Measurements from ENCODE around the gene TMEM181. TPM values are rescaled to one million over a fixed set of nuclear protein-coding genes. Genes with fewer than 3 reads are reported as not detected.

TMEM181 gene
- polyA plus RNA-seq, 2 of the 4 experiments (the other 2 are of a cell fraction), result 11.6 to 21.1 TPM

DNA sequence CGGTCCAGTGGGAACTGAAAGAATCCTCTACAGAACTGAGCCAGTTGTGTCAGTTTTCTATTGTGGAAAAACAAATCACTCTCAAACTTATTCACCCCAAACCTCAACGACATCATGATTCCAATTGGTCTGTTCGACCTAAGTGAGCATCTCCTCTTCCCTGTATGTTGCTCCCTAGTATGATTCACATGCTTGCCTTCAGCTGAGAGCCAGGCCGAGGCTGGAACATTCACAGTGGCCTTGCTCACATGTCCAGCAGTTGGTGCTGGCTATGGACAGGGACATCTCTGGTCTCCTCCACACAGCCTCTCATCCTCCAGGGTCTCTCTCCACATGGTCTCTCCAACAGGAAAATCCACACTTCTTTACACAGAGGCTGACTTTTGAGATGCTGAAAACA, 28.3 kb upstream of the TMEM181 start:
- Histone ChIP-seq H3K27ac (no peak overlapping the region), H3K9me3 (peaks cover 5% of the 10 kb centered on the region; the same call in 1 of the 3 replicates), H3K4me1 (no peaks in the 10 kb centered on the region), H3K4me3 (no peak overlapping the region), H3K4me2 (no peak overlapping the region)
- no peak for DNase-seq (ENCODE audit: low read depth in 1 of 2, low spot score in 1 of 2)
- ChIA-PET POLR2A (no interaction called here), CTCF (interaction anchor here (5.0 kb wide), 1 partner anchor 12 kb away, joined by 17 read pairs; no protein-coding TSS in a partner anchor)
- no peak for FAIRE-seq
- ATAC-seq, result no peak
- TF ChIP-seq SREBF2 (IDR thresholded peaks at IDR 0.05), result no peak
- TF ChIP-seq, protein P1, sequence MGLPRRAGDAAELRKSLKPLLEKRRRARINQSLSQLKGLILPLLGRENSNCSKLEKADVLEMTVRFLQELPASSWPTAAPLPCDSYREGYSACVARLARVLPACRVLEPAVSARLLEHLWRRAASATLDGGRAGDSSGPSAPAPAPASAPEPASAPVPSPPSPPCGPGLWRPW (IDR thresholded peaks at IDR 0.05), result no peak
- WGBS (ENCODE audit: missing lambda C conversion rate), result 15% methylated on average over 4 of the region's 4 CpGs

DNA sequence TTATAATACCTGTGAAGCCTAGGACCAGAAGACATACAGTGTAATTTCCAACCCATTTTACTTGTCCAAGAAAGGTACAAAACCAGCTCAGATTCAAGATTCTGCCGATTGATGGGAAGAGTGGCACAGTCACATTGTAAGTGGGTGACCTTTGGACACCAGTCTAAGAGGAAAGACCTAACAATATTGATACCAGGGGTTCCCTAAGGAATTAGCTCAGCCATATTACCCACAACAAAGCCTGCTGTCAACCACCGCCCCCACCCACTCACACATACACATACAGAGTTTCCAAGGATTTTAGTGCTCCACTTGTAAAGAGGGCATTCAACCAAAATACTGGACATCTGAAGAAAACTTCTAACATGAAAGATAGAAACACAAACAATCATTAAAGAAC, 27.9 kb upstream of the TMEM181 start:
- no peak for TF ChIP-seq PBX3 (IDR thresholded peaks at IDR 0.05)
- TF ChIP-seq ZC3H11A (IDR thresholded peaks at IDR 0.05), result no peak
- no peak for TF ChIP-seq CBX2 (IDR thresholded peaks at IDR 0.05; ENCODE audit: borderline replicate concordance, low read depth)
- TF ChIP-seq HDAC2 (IDR thresholded peaks at IDR 0.05), result no peak
- no peak for TF ChIP-seq MYC (IDR thresholded peaks at IDR 0.05; ENCODE audit: borderline replicate concordance, low read length)
- no peak for TF ChIP-seq CTCF (IDR thresholded peaks at IDR 0.05)
- FAIRE-seq, result no peak
- Histone ChIP-seq H3K4me1 (no peaks in the 10 kb centered on the region), H3K4me3 (no peak overlapping the region), H3K27ac (no peak overlapping the region), H3K4me2 (no peak overlapping the region), H3K9me3 (peaks cover 1% of the 10 kb centered on the region; the same call in 1 of the 3 replicates)
- 78% methylated on average over 2 of the region's 2 CpGs for WGBS (ENCODE audit: missing lambda C conversion rate)
- no peak for DNase-seq (ENCODE audit: low read depth in 1 of 2, low spot score in 1 of 2)
- CTCF ChIA-PET, result interaction anchor here (5.0 kb wide), 1 partner anchor 13 kb away, joined by 17 read pairs; no protein-coding TSS in a partner anchor
- POLR2A ChIA-PET, result no interaction called here
- ATAC-seq, result no peak

DNA sequence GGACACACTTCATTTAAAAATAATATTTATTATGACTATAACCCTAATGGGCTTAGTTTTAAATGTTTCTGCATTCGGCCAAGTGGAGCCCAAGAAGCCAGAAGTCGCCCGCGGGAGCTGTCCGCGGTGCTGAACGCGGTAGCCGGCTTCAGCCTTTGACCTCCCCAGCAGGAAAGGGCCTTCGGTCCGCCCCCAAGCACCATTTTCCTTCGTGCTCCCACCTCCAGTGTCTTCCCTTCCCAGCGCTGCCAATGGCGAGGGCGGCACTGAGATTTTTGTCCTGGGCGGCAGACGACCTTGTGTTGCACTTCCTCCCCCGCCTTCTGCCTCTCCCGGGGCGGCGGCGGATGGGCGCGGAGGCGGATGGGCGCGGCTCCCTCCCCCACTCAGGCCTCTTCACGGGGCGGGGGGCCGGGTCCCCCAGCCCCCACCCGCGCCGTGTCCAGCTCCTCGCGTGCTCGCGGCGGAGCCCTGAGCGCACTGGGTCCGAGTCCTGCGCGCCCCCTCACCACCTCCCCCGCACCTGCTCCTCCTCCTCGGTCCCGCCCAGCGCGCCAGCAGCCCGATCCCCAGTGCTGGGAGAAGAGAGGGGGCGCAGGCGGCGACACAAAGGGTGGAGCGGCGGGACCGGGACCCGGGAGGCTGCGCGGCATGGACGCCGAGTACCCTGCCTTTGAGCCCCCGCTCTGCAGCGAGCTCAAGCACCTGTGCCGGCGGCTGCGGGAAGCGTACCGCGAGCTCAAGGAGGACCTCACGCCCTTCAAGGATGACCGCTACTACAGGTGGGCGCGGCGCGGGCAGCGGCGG, 23.6 kb upstream of the TMEM181 start:
- TF ChIP-seq, protein P2, sequence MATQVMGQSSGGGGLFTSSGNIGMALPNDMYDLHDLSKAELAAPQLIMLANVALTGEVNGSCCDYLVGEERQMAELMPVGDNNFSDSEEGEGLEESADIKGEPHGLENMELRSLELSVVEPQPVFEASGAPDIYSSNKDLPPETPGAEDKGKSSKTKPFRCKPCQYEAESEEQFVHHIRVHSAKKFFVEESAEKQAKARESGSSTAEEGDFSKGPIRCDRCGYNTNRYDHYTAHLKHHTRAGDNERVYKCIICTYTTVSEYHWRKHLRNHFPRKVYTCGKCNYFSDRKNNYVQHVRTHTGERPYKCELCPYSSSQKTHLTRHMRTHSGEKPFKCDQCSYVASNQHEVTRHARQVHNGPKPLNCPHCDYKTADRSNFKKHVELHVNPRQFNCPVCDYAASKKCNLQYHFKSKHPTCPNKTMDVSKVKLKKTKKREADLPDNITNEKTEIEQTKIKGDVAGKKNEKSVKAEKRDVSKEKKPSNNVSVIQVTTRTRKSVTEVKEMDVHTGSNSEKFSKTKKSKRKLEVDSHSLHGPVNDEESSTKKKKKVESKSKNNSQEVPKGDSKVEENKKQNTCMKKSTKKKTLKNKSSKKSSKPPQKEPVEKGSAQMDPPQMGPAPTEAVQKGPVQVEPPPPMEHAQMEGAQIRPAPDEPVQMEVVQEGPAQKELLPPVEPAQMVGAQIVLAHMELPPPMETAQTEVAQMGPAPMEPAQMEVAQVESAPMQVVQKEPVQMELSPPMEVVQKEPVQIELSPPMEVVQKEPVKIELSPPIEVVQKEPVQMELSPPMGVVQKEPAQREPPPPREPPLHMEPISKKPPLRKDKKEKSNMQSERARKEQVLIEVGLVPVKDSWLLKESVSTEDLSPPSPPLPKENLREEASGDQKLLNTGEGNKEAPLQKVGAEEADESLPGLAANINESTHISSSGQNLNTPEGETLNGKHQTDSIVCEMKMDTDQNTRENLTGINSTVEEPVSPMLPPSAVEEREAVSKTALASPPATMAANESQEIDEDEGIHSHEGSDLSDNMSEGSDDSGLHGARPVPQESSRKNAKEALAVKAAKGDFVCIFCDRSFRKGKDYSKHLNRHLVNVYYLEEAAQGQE (IDR thresholded peaks at IDR 0.05), result peak; percentile 98
- TF ChIP-seq MYC (IDR thresholded peaks at IDR 0.05; ENCODE audit: borderline replicate concordance, low read length), result no peak
- TF ChIP-seq HOXB5 (CRISPR knock-in tag; IDR thresholded peaks at IDR 0.05), result peak; percentile 67; the same call in 1 of the 2 replicates
- peak; percentile 93 for TF ChIP-seq EHMT2 (IDR thresholded peaks at IDR 0.05; ENCODE audit: low read depth)
- TF ChIP-seq POLR2A (IDR thresholded peaks at IDR 0.05; ENCODE audit: low read length), result no peak
- POLR2A ChIA-PET, result no interaction called here
- WGBS (ENCODE audit: missing lambda C conversion rate), result 1% methylated on average over 17 of the region's 75 CpGs
- peak overlapping the region; percentile 59 for H3K4me3 ChIP-seq
- peak; percentile 59 to 64 for DNase-seq (ENCODE audit: low read depth in 1 of 2, low spot score in 1 of 2)
- no peak overlapping the region for H3K27ac ChIP-seq
- H3K4me1 ChIP-seq, result no peaks in the 10 kb centered on the region
- CTCF ChIA-PET, result interaction anchor here (5.0 kb wide), 1 partner anchor 17 kb away, joined by 17 read pairs; no protein-coding TSS in a partner anchor
- ATAC-seq, result peak; percentile 85 to 86
- peak overlapping the region; percentile 98 for H3K4me2 ChIP-seq
- FAIRE-seq, result no peak
- H3K9me3 ChIP-seq, result no peaks in the 10 kb centered on the region
